GM18870 (cell line): ENCODE results near the gene JARID2.

Experiments
- ATAC-seq: cut with Tn5 transposase; IDR thresholded peaks from one replicate; pipeline ENCODE4 v1.9.1; 2021; ENCODE audit warnings: moderate library complexity; ENCODE audit not compliant: unreplicated experiment

JARID2 gene

GRCh38 chr6:15245361-15246216, at the start of gene JARID2:
Gene JARID2 (plus strand): TSS chr6:15246069. CDS start chr6:15246540, 471 bp downstream.
- peak; percentile 60 for ATAC-seq

GRCh38 chr6:15200087-15200486, 45.8 kb upstream of the JARID2 start:
- ATAC-seq: no peak

DNA sequence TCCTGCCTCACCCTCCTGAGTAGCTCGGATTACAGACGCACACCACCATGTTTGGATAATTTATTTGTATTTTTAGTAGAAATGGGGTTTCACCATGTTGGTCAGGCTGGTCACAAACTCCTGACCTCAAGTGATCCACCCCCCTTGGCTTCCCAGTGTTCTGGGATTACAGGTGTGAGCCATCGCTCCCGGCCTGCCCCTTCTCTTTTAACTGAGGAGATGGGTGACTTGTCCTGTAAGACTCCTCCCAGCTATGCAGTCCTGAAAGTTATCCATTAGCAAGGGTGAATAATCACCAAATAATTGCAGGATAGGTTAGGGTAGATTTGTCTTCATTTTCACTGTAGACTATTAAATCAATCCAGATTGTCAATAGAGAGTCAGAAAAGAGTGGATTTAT, 40.5 kb upstream of the JARID2 start:
- ATAC-seq: no peak

GRCh38 chr6:15206887-15207286, 39.0 kb upstream of the JARID2 start:
- no peak for ATAC-seq

GRCh38 chr6:15207923-15208322, 37.9 kb upstream of the JARID2 start:
- no peak for ATAC-seq

- no peak for ATAC-seq
These were observed 31.9 kb upstream of the JARID2 start for GRCh38 chr6:15213838-15214400.

- ATAC-seq: no peak
These were observed 27.5 kb upstream of the JARID2 start for GRCh38 chr6:15218401-15218800.

DNA sequence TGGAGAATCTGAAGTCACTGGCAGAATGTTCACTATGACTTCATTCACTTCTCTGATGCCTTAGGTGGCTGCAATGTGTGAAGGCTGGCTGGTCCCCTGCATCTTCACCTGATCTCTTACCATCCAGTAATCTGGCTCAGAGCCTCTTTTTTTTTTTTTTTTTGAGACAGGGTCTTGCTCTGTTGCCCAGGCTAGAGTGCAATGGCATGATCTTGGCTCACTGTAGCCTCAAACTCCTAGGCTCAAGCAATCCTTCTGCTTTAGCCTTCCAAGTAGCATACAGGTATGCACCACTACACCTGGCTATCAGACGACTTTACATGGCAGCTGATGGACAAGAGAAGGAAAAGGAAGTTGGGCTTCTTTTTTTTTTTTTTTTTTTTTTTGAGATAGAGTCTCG, 25.8 kb upstream of the JARID2 start:
- no peak for ATAC-seq

DNA sequence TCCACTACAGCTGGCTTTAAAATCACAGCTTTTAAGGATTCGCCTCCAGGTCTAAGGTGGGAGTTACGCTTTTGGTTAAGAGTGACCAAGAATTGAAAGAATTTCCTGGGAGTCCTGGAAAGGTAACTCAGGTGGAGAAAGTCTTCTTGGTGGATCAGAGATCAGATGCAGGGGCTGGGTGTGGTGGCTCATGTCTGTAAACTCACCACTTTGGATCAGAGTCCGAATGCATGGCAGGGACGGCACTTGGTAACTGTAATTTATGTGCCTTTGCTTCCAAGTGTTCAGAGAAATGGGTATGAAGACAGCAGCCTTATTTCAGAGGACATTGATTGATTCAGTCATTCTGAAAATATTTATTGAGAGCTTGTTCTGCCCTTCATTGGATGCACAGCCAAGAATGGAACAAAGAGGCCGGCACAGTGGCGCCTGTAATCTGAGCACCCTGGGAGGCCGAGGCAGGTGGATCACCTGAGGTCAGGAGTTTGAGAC, 18.0 kb upstream of the JARID2 start:
- no peak for ATAC-seq

DNA sequence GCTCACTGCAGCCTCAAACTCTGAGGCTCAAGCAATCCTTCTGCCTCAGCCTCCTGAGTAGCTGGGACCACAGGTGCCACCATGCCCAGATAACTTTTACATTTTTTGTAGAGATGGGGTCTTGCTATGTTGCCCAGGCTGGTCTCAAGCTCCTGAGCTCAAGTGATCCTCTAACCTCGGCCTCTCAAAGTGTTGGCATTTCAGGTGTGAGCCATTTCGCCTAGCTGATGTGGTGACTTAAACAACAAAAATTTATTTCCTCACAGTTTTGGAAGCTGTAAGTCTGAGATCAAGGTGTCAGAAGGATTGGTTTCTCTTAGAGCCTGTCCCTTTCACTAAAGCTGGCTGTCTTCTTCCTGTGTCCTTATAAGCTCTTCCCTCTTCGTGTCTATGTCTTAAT, 15.0 kb upstream of the JARID2 start:
- no peak for ATAC-seq

DNA sequence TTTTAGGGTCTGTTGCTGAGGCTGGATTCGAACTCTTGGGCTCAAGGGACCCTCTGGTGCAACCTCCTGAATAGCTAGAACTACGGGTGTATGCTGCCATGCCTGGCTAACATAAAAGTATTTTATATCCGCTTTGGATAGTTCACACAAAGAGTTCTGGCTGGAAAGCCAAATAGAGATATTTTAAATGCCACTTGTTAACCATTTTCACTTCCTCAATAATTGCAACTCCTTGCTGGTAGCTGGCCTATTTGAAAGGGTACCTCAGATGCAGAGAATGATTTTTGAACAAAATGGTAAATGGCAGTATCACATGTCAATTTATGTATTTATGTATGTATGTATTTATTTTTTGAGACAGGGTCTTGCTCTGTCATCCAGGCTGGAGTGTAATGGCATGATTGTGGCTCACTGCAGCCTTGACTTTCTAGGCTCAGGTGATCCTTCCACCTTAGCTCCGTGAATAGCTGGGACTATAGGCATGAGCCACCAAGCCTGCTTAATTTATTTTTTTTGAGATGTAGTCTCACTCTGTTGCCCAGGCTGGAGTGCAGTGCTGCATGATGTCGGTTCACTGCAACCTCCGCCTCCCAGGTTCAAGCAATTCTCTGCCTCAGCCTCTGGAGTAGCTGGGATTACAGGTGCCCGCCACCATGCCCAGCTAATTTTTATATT, 12.9 kb upstream of the JARID2 start:
- ATAC-seq: no peak

DNA sequence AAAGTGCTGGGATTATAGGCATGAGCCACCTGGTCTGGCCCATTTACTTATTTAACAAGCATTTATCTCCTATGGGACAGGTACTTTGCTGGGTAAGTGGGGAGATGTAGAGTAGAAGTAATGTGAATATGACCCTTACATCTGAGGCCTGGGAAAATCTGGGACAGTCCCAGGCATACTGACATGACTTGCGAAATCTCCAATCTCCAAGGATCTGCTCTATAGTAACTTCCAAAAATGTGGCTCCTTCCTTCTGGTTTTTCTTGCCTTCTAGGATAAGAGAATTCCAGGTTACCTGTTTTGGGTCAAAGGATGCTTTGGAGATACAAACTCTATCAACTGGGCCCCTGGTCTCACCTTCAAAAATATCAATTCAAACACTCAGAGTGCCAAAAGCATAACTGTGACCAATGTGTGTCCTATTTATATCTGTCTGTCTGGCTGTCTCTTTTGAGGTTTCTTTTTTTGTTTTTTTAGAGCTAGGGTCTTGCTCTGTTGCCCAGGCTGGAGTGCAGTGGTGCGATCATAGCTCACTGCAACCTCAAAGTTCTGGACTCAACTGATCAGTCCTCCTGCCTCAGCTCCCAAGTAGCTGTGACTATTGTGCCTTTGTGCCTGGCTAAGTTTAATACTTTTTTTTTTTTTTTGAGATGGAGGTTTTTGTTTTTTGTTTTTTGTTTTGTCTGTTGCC, 11.7 kb upstream of the JARID2 start:
- ATAC-seq: no peak

DNA sequence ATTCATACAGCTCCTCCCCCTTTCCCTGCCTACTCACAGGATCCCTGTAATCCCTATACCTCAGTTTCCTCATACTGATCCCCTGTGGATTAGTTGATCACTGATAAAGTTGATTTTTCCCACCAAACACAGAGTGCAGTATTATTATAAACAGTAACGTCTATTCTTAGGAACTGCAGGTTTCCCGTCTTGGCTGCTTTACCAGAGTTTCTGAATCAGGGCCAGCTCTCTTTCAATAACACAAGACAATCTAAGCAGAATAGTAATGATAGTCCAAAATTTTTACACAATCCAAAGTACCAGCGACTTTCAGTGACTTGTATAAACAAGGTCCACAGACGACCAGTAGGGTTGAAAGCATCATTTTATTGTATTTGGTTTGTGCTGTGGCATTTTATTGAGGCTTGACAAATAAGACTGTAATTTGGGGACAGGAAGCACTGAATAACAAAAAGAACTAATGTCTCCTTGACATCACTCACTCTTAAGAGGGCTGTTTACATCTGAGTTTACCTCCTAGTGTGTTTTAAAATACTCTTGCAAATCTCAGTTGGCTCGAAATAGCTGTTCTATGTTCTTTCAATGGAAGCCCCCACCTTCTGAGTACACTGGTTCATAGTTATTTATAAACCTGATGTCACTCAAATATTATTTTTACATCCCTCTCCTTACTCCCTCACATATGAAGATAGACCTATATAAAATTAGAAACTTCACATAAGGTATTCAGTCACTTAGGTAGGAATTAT, 6.1 kb upstream of the JARID2 start:
- no peak for ATAC-seq

DNA sequence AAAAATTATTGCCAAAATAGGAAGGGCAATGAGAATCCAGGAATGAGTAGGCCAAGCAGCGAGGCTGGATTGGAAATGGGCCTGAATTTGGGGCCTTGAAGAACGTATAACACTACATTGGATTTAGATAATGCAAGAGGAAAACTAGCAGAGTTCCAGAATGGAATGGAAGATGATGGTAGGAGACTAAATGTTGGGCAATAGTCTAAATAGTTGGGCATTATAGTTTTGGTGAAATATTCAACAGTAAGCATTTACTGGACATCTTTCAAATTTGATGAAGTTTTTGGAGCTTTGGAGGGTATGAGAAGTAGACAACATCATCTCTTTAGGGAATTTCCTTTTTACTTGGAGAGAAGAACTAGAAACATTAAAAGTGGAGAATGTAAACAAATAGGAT, 3.4 kb upstream of the JARID2 start:
- no peak for ATAC-seq

DNA sequence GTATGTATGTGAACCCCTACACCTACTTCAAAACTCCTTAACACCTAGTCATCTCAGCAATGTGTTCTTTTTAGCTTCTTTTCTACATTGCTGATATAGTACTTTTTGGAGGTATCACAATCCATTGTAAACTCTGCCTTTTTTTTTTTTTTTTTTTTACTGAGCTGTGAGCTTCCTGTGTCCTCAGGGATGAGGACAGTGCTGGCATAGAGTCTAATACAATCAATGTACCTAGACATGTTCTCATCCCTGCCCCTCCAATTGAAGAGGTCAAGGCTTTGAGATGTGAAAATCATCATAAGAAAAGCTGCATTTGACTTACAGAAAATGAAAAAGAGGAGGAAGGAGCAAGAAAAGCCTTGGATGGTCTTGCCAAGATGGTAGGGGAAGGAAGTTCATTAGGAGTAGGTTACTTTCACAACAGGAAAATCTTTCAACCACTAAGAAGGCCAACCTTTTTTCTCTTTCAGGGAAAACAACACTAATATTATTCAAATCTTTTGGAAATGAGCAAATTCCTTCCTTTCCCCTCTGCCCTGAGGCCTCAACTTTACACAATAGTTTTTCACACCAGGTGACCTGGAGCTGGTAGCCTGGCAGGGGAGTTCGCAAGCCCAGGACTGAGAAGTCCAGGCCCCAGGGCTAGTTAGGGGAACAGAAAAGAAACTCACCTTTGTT, 2.8 kb upstream of the JARID2 start:
- ATAC-seq: no peak

- no peak for ATAC-seq
These were observed 1.8 kb upstream of the JARID2 start for GRCh38 chr6:15243910-15244619.

DNA sequence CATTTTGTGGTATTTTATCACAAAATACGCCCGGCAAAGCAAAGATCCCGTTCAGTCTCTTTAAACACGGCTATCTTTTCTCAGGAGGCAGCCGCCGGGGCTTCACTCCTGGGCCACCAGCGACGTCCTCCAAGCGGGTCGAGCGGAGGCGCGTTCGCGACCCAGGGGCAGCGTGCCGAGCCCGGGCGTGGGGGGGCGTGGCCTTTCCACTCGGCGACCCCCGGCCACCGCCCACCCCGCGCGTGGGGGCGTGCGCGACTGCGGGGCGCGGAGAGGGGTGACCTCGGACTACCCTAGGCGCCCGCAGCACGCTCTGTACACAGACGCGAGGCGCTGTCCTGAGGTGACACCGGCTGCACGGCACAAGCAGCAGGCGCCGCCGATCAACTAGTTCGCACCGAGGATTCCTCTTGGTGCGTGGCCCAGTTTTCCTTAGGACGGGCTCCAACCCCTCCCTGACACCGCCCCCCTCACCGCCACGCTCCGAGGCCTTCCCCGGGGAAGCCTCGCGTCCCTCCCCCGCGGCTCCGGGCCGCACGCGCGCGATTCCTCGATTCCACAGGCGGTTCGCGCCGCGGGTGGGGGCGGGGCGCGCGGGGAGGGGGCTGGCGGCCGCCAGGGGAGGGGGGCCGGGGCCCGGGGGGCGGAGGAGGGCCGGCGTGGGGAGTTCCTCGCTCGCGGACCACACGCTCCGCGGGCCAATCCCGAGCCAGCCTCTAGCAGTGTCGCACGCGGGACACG, 1.1 kb upstream of the JARID2 start:
- ATAC-seq: no peak

- ATAC-seq: no peak
These were observed 372 bp downstream of the JARID2 start for GRCh38 chr6:15246217-15246665.
